GM21515 (cell line): ENCODE data around the gene CAPN2.
"Not testable (repeated sequence)": the region's sequence is repeated elsewhere in the genome, so short reads cannot be mapped to it uniquely, and the experiment has no call there.

ENCODE experiments used
- ATAC-seq: cut with Tn5 transposase; IDR thresholded peaks from one replicate; pipeline ENCODE4 v1.9.1; 2021; ENCODE audit not compliant: unreplicated experiment

CAPN2 gene

GRCh38 chr1:223716302-223716862 is 4.0 kb downstream of the CAPN2 start:
- peak; percentile 56 for ATAC-seq

- ATAC-seq = no peak
These were observed 4.8 kb downstream of the CAPN2 start for GRCh38 chr1:223717123-223717522.

- no peak for ATAC-seq
These were observed 5.5 kb downstream of the CAPN2 start for GRCh38 chr1:223717695-223718363.

GRCh38 chr1:223718850-223719249 is 6.5 kb downstream of the CAPN2 start:
- ATAC-seq = no peak

GRCh38 chr1:223720971-223721591 is 8.7 kb downstream of the CAPN2 start:
- ATAC-seq = no peak

- no peak for ATAC-seq
These were observed 9.6 kb downstream of the CAPN2 start for GRCh38 chr1:223721658-223722607.

GRCh38 chr1:223723351-223723904 is 11.1 kb downstream of the CAPN2 start:
- no peak for ATAC-seq

GRCh38 chr1:223724376-223724775 is 12.0 kb downstream of the CAPN2 start:
- ATAC-seq = no peak

GRCh38 chr1:223725578-223725977 is 13.2 kb downstream of the CAPN2 start:
- no peak for ATAC-seq

GRCh38 chr1:223726380-223727001 is 14.2 kb downstream of the CAPN2 start:
- peak; percentile 85 for ATAC-seq

GRCh38 chr1:223727541-223727940 is 15.2 kb downstream of the CAPN2 start:
- ATAC-seq = no peak

GRCh38 chr1:223729906-223730305 is 17.6 kb downstream of the CAPN2 start:
- no peak for ATAC-seq

- no peak for ATAC-seq
These were observed 18.3 kb downstream of the CAPN2 start for GRCh38 chr1:223730479-223731132.

GRCh38 chr1:223731133-223731770 is 18.9 kb downstream of the CAPN2 start:
- ATAC-seq = no peak

- ATAC-seq = no peak
These were observed 20.9 kb downstream of the CAPN2 start for GRCh38 chr1:223732993-223733798.

- ATAC-seq = no peak
These were observed 21.8 kb downstream of the CAPN2 start for GRCh38 chr1:223733898-223734852.

GRCh38 chr1:223736638-223737037 is 24.3 kb downstream of the CAPN2 start:
- not testable (repeated sequence) for ATAC-seq

GRCh38 chr1:223737342-223737741 is 25.0 kb downstream of the CAPN2 start:
- ATAC-seq = no peak
